HCEC 1CT (cell line): Measurements from ENCODE around the gene TLR3.
A peak's percentile ranks its signal among the peaks of the same experiment; 100 is the strongest.

Experiments
- DNase-seq: peaks from one replicate; pipeline ENCODE4 v3.0.0-alpha.2; 2017

Gene TLR3

DNA sequence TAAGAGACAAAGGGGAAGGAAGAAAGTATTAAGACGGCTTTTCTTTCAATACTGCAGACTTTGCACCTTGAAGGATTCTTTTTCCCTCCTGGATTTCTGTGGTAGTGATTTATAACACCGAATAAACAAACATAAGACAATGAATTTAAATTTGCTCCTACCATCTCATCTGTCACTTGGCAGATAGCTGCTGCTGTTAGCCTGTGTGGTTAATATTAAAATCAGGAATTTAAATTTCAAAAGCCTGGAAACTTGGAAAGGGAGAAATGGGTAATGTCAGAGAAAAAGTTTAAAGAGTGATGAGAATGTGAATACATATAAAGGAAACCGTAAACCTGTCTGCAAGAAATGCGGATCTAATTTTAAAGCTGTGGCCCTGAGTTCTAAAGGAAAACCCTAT is 39.0 kb downstream of the TLR3 start:
- DNase-seq: no peak

DNA sequence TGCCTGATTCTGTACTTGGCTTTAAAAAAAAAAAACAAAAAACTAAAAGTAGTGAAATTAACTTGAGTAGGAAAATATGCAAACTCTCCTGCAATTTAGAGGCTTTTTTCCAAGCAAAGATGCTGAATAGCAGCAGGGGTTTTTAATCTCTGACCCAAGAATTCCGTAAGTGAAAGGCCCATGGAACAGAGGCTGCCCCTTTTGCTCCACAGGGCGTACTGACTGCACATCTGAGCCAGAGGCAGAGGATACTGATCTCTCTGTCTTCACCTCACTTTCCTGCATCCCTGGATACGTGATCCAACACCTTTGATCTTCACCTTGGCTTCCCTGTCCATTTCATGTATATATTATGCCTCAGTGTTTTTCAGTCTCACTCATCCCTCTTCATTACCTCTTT is 39.4 kb downstream of the TLR3 start:
- DNase-seq: no peak

DNA sequence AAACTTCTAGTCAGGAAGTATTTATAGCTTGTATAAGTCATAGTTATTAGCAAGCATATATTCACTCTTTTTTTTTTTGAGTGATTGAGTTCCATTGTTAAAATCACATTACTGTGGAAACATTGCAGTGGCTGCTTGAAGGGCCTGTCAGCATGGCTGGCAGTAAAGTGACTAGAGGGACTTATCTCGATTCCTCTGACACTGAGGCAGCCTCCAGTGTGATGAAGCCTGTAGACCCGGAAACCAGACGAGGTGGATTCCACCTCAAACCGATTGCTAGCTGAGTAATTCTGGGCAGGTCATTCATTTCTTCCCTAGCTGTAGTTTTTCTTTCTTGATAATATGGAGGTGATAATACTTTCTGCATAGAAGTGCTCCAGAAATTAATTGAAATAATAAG is 40.3 kb downstream of the TLR3 start:
- DNase-seq: no peak

DNA sequence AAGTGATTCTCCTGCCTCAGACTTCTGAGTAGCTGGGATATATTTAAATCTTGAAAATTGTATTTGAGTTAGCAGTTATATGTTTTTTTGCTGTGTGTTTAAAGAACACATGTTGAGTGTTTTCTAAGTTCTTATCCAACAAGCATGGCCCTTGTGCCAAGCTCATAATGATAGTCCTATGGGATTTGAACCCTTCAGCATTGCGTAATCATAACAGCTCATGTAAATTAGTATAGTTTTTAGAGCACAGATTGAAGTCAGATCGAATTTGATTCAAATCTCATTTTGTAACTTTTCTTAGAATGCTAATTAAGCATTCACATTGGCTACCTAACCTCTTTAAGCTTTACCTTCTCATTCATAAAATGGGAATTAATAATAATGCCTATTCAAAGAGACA is 47.7 kb downstream of the TLR3 start:
- no peak for DNase-seq

DNA sequence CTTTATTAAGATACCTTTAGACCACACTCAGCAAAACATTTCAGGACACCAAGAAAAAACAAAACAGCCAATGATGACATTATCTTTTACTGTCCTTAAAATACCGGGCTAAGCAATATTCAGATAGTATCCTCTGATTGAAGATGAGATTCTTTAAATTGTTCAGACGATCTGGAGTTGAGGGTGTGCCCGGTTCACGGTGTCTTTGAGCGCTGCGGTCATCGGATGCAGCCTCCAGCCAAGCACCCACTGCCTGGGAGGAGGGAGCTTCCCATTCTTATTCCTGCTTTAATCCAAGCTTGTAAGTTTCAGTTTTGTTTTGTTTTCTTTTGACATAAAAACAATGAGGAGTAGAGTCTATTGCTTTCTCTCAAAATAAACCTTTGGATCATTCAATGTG is 49.6 kb downstream of the TLR3 start:
- DNase-seq: no peak

DNA sequence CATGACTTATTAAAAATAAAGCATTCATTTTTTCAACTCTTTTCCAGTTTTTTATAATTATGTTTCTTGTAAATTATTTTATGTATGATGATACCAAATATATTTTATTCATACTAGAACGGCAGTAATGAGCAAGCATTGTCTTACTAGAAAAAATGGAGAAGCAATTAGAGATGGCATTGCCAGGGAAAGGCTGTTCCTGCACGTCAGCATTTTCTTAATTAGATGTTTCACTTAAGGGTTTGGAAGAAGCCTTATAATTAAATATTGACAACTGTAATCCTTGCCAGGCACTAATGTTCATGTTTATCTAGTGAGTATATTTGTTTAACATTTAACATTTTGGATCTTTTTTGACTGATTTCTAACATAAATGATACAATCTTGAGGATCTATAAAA is 52.1 kb downstream of the TLR3 start:
- no peak for DNase-seq

DNA sequence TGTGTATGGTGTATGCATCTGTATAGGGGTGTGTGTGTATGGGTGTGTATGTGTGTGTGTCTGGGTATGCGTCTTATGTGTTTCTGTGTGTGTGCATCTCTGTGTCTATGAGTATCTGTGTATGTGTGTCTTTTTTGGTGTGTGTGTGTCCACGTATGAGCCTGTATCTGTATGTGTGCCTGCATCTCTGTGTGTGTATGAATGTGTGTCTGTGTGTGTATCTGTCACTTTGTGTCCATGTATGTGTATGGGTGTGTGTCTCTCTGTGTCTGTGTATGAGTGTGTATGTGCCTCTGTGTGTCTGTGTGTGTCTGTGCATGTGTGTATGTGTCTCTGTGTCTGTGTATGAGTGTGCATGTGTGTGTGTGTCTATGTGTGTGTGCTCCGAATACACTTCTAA is 59.9 kb downstream of the TLR3 start:
- DNase-seq: no peak

DNA sequence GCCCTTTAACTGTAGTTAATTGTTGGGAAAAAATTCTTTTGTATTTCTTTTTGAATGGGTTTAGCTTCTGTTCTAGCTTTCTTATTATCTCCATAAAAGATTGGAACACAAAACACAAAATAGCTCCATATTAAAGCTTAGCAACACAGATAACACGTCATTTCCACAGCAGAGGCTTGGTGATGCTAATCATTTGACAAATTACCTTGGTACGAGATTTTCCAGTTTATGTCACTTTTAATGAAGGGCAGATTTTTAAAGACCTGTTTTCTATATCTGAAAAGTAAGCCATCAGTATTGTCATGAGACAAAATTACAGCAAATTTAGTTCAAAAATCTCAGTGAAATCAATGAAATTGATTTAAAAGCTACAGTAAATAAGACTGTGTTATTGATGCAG is 63.0 kb downstream of the TLR3 start:
- no peak for DNase-seq

DNA sequence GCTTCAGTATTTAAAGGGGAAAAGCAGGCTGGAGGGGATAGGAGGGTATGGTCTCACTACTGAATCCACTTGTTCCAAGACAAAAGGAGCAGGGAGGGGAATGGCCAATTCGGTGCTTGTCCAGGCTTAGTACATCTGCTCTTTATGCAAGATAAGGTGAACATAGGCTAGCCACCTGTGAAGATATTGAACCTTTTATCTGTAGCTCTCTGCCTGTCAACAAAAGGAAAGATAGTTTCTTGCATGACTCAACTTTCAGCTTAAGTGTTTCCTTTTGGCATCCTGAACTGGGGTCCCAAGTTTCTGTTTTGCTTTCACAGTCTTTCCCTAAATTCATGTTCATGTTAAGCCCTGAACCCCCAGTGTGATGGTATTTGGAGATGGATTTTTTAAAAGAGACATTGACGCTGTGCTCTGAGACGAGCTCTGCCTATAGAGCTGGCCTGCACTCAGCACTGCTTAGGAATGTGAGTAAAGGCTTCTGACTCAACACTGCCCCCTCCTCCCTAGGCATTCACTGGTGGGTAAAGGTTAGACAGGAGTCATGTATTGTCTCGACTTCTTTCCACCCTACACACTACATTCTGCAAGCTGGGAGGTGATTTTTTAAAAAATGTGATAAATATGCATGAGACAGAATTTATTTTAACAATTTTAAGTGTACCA is 63.8 kb downstream of the TLR3 start:
- DNase-seq: no peak

DNA sequence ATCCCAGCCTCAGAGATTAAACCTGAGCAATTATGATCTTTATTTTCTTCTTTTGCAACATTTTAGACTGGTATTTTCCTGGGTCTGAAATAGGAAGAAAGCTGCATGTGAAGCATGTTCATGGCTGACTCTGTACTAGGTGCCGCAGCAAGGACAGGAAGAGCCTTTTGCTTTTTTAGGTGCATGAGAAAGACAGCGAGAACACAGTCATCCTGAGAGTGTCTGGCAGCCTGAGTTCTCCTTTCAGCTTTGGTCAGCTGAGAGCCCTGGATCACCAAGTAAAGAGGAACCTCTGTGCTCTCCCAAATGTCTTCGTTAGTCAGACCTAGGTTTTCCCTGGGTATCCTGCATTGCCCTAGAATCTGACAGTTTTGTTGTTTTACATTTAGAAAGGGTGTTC is 65.3 kb downstream of the TLR3 start:
- no peak for DNase-seq

DNA sequence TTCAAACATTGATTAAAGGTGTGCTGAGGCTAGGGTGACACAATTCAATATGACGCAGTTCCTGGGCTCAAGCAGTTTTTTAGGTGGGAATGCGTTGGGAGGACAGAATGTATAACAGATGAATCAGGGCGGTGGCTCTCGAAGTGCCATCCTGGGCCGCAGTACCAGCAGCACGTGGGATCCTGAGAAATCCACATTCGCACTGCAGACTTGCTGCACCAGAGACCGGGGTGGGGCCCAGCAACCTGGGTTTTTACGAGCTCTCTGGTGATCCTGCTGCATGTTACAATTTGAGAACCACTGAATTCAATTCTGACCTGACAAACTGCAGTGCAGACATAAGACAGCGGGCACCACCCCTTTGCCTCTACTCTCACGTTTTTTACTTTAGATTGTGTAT is 65.9 kb downstream of the TLR3 start:
- no peak for DNase-seq

DNA sequence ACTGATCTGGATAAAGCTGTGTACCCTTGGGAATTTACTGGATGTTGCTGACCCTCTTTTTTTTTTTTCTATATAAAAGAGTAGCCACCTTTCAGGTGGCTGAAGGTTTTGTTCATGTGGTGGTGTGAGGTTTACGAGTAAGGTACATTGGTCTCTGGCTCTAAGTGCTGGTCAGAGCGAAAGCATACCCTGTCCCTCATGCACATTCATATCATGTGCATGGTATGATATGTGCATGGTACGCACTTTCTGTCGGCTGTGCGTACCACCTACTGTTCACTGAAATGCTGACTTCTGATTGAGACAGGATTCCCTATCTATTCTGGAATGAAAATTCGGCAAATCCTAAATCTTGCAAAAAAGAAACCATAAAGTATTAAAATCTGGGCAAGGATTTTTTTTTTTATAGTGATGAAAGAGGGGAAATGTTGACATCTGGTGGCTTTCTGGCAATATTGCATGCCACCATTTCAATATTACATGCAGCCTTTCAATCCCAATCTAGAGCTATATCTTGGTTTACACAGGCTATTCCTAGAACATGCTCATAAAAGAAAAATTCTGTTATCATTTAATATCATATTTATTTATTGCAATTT is 68.3 kb downstream of the TLR3 start:
- DNase-seq: peak; percentile 1
